ENCODE data around the gene TUBB4A. TPM values are rescaled to one million over a fixed set of nuclear protein-coding genes. Genes with fewer than 3 reads are reported as not detected.
"Not testable (repeated sequence)": the region's sequence is repeated elsewhere in the genome, so short reads cannot be mapped to it uniquely, and the experiment has no call there.

TUBB4A gene
- total RNA-seq = 1 to 10 TPM in 3 of 4 donors, under 1 TPM in 1; 0.45 to 7.4 (median 2.7) TPM
- 2.2 TPM for polyA plus RNA-seq
- long read RNA-seq, donor 1, partial matches to known transcripts = 0 of 3 reads
- long read RNA-seq, donor 1, other reads (novel, unspliced or antisense) = 0 of 3 reads
- long read RNA-seq, donor 2, transcript TUBB4A-201 (4 exons, 2,552 nt) = major isoform, 12 of 13 reads
- long read RNA-seq, donor 2, partial matches to known transcripts = 0 of 13 reads
- long read RNA-seq, donor 2, other reads (novel, unspliced or antisense) = 1 of 13 reads
- long read RNA-seq, donor 3 = 0 reads
- long read RNA-seq, donor 4, partial matches to known transcripts = 0 of 2 reads
- long read RNA-seq, donor 4, other reads (novel, unspliced or antisense) = 0 of 2 reads

DNA sequence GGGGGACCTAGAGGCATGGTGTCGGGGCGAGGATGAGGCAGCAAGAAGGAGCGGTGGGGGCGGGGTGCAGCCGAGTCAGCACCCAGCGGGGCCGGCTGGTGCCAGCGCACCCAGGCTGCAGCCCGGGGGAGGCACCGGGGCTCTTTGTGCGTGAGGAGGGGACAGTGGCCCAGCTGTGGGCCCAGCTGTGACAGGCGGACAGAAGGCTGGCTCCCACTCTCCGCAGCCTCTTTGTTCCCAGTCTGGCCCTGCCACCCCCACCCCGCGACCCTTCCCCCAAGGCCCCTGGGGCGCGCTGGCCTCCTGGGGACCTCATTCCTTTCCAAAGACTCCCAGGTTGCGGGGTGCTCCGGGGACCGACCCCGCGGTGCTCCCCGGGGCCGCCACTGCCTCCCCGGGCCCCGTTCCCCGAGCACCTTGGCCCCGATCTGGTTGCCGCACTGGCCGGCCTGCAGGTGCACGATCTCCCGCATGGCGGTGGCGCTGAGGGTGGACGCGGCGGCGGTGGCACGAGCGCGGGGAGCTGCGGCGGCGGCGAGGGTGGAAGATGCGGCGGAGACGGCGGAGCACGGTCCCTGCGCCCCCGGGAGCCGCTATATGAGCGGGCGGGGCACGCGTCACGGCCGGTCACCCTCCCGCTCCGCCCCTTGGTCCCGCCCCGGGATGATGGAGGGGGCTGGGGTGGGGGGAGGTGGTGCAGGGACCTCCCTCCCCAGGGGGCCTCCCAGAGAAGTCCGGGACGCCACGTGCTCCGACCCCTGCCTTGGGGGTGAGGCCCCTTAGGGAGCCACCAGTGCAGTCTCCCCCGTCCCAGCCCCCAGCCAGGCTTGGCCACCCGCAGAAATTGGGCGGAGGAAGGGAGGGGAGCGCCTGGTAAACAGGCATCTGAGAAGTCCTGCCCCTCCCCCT lies at the start of gene TUBB4A:
TUBB4A (minus strand) TSS at position 570 of the 909 bp plus-strand sequence; CDS start at position 473, 97 bp downstream.
- Histone ChIP-seq H3K9me3 (ENCODE audit: control insufficient read depth, low read length) (no peaks in the 10 kb centered on the region), H3K27ac (ENCODE audit: low read length) (no peak within 1 kb of the TSS), H3K4me3 (ENCODE audit: low read length) (peak within 1 kb of the TSS; percentile 42), H3K27me3 (ENCODE audit: control insufficient read depth, insufficient read depth) (no peaks in the 10 kb centered on the region), H3K4me1 (ENCODE audit: control insufficient read depth, insufficient read depth, low read length) (no peaks in the 10 kb centered on the region)
- 1% methylated on average over 71 of the region's 71 CpGs for WGBS
- DNase-seq = peak in 1 of 3 donors; percentile 63
- intact Hi-C loops (cut with DNase I) = no loop called here
- peak; percentile 60 to 65 for ATAC-seq

DNA sequence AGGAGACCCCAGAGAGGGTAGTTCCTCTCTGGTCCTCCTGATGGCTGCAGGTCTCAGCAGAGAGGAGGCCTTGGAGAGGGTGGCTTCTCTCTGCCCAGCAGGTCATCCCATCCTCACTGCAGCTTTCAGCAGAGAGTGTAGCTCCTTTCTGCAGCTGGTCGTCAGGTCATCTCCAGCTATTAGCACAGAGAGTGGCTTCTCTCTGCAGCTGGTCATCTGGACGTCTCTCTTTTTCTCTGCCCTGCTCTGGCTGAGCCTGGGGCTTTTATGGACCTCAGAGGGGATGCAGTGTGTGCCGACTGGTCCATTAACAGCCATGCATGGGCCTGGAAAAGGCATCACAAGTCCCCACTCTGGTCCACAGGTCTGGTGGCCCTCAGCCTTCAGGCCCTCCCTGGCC lies 49.0 kb upstream of the TUBB4A start:
- no peaks in the 10 kb centered on the region for H3K9me3 ChIP-seq (ENCODE audit: control insufficient read depth, low read length)
- WGBS = 83% methylated on average over 3 of the region's 3 CpGs
- no peaks in the 10 kb centered on the region for H3K27me3 ChIP-seq (ENCODE audit: control insufficient read depth, insufficient read depth)
- ATAC-seq (no peak), DNase-seq (no peak)
- H3K4me1 ChIP-seq (ENCODE audit: control insufficient read depth, insufficient read depth, low read length) = no peaks in the 10 kb centered on the region
- no peak overlapping the region for H3K4me3 ChIP-seq (ENCODE audit: low read length)
- no peak overlapping the region for H3K27ac ChIP-seq (ENCODE audit: low read length)
- intact Hi-C loops (cut with DNase I) = no loop called here

DNA sequence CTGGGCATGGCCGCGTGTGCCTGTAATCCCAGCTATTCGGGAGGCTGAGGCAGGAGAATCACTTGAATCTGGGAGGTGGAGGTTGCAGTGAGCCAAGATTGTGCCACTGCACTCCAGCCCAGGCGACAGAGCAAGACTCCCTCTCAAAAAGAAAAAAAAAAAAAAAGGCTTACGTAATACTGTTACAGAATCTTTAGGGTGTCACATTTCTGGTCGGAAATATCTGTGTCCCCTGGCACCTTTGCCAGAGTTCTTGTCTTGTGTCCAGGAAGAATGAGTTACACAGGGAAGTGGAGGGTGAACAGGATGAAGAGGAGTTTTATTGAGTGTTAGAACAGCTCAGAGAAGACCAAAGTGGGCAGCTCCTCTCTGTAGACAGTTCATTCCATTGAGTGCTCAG lies 48.6 kb upstream of the TUBB4A start:
- H3K4me3 ChIP-seq (ENCODE audit: low read length); ATAC-seq; H3K4me1 ChIP-seq (ENCODE audit: control insufficient read depth, insufficient read depth, low read length); H3K9me3 ChIP-seq (ENCODE audit: control insufficient read depth, low read length); intact Hi-C loops (cut with DNase I); H3K27me3 ChIP-seq (ENCODE audit: control insufficient read depth, insufficient read depth); H3K27ac ChIP-seq (ENCODE audit: low read length); DNase-seq: not testable (repeated sequence)
- WGBS = 83% methylated on average over 6 of the region's 6 CpGs

DNA sequence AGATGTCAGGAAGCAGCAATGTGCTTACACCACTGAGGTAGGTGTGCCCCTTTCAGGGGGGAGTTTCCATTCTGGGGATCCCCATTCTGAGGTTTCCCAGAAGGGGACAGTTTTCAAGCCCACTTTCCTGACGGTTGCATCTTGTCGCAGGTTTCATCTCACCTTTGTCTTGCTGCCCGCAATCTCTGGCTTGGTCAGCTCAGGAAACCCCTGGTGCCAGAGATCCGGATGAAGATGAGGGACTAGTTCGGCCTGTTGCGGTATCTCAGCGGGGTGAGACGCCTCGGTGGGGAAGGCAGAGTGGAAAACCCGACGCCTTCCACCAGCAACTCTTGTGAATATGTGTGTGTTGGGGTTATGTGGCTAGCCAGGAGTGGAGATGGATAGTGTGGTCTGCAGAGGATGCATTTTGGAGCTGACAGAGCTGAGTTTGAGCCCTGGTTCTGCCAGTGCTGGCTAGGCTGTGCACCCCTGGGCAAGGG lies 41.8 kb upstream of the TUBB4A start:
- intact Hi-C loops (cut with DNase I) = no loop called here
- Histone ChIP-seq H3K9me3 (ENCODE audit: control insufficient read depth, low read length) (no peaks in the 10 kb centered on the region), H3K27me3 (ENCODE audit: control insufficient read depth, insufficient read depth) (no peaks in the 10 kb centered on the region), H3K4me3 (ENCODE audit: low read length) (no peak overlapping the region), H3K27ac (ENCODE audit: low read length) (no peak overlapping the region), H3K4me1 (ENCODE audit: control insufficient read depth, insufficient read depth, low read length) (no peaks in the 10 kb centered on the region)
- ATAC-seq (no peak), DNase-seq (no peak)
- whole genome bisulfite sequencing = 70% methylated on average over 11 of the region's 11 CpGs

DNA sequence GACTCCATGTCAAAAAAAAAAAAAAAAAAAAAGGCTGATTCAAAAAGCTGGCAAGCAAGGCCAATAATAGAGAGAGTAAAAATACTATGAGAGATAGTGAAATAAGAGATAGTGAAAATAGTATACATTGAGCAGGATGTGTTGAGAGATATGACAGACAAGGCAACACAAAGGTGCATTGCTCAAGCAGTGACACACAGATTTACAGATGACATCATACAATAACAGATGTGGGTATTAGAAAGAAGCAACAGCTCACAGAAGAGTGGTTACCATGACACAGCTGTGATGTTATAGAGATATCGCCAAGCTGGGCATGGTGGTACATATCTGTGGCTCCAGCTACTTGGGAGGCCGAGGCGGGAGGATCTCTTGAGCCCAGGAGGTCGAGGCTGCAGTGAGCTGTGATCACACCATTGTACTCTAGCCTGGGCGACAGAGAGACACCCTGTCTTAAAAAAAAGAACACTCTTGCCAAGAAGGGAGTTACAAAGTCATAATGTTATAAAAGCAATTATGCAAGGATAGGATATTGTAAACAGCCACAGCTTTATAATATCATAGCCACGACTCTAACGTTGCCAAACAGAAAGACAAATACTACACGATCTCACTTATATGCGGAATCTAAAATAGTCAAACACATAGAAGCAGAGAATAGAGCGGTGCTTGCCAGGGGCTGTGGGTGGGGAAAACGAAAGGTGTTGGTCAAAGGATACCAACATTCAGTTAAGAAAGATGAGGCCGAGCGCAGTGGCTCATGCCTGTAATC lies 39.0 kb upstream of the TUBB4A start:
- H3K27ac ChIP-seq (ENCODE audit: low read length) = no peak overlapping the region
- H3K4me1 ChIP-seq (ENCODE audit: control insufficient read depth, insufficient read depth, low read length) = no peaks in the 10 kb centered on the region
- intact Hi-C loops (cut with DNase I) = no loop called here
- ATAC-seq (no peak), DNase-seq (no peak)
- no peaks in the 10 kb centered on the region for H3K27me3 ChIP-seq (ENCODE audit: control insufficient read depth, insufficient read depth)
- WGBS = 78% methylated on average over 13 of the region's 13 CpGs
- no peak overlapping the region for H3K4me3 ChIP-seq (ENCODE audit: low read length)
- no peaks in the 10 kb centered on the region for H3K9me3 ChIP-seq (ENCODE audit: control insufficient read depth, low read length)

DNA sequence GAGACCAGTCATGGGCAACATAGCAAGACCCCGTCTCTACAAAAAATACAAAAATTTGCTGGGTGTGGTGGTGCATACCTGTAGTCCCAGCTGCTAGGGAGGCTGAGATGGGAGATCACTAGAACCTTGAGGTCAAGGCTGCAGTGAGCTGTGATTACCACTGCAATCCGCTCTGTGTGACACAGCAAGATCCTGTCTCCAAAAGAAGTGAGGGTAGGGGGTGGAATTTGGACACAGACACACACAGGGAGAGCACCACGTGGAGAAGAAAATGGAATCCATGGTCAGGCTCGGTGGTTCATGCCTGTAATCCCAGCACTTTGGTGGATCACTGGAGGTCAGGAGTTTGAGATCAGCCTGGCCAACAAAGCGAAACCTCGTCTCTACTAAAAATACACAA lies 37.4 kb upstream of the TUBB4A start:
- H3K4me3 ChIP-seq (ENCODE audit: low read length) = no peak overlapping the region
- no peak overlapping the region for H3K27ac ChIP-seq (ENCODE audit: low read length)
- H3K27me3 ChIP-seq (ENCODE audit: control insufficient read depth, insufficient read depth) = no peaks in the 10 kb centered on the region
- DNase-seq (no peak), ATAC-seq (no peak)
- intact Hi-C loops (cut with DNase I) = no loop called here
- 87% methylated on average over 6 of the region's 6 CpGs for WGBS
- H3K9me3 ChIP-seq (ENCODE audit: control insufficient read depth, low read length) = no peaks in the 10 kb centered on the region
- H3K4me1 ChIP-seq (ENCODE audit: control insufficient read depth, insufficient read depth, low read length) = no peaks in the 10 kb centered on the region

DNA sequence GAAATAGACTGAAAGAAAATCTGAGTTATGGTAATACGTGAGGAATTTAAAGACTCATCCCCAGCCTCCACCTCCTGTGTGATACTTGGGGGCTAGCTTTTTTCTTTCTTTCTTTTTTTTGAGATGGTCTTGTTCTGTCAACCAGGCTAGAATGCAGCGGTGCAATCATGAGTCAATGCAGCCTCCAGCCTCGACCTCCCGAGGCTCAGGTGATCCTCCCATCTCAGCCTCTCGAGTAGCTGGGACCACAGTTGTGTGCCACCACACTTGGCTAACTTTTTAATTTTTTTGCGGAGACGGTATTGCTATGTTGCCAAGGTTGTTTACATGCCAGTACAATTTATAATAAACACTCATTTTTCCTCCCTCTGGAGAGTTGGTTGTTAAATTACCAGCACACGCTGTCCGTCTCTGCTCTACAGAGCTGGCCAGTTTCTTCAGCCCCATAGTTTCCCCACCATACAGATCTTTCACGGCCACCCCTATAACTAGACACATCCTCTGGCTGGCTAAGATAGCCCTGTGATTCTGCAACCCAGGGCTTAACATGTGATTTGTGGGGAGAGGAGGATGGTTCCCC lies 33.5 kb upstream of the TUBB4A start:
- H3K27me3 ChIP-seq (ENCODE audit: control insufficient read depth, insufficient read depth) = no peaks in the 10 kb centered on the region
- no peak for ATAC-seq
- no peak overlapping the region for H3K4me3 ChIP-seq (ENCODE audit: low read length)
- no peaks in the 10 kb centered on the region for H3K9me3 ChIP-seq (ENCODE audit: control insufficient read depth, low read length)
- no peak for DNase-seq
- intact Hi-C loops (cut with DNase I) = no loop called here
- H3K27ac ChIP-seq (ENCODE audit: low read length) = no peak overlapping the region
- WGBS = 92% methylated on average over 10 of the region's 10 CpGs
- no peaks in the 10 kb centered on the region for H3K4me1 ChIP-seq (ENCODE audit: control insufficient read depth, insufficient read depth, low read length)

DNA sequence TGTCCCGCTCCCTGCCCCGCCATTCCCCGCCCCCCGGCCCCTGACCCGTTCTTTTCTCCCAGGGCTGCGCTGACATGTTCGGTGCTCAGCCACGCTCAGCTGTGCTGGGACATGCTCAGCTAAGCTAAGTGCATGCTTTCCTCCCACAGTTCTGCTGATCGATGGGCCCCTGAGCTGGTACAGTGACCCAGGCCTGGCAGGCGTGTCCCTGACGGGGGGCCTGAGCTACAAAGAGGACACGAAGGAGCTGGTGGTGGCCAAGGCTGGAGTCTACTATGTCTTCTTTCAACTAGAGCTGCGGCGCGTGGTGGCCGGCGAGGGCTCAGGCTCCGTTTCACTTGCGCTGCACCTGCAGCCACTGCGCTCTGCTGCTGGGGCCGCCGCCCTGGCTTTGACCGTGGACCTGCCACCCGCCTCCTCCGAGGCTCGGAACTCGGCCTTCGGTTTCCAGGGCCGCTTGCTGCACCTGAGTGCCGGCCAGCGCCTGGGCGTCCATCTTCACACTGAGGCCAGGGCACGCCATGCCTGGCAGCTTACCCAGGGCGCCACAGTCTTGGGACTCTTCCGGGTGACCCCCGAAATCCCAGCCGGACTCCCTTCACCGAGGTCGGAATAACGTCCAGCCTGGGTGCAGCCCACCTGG lies 32.5 kb upstream of the TUBB4A start:
- Histone ChIP-seq H3K27ac (ENCODE audit: low read length) (no peak overlapping the region), H3K4me1 (ENCODE audit: control insufficient read depth, insufficient read depth, low read length) (peaks cover 2% of the 10 kb centered on the region), H3K27me3 (ENCODE audit: control insufficient read depth, insufficient read depth) (no peaks in the 10 kb centered on the region), H3K4me3 (ENCODE audit: low read length) (no peak overlapping the region), H3K9me3 (ENCODE audit: control insufficient read depth, low read length) (no peaks in the 10 kb centered on the region)
- 61% methylated on average over 40 of the region's 40 CpGs for WGBS
- intact Hi-C loops (cut with DNase I) = no loop called here
- ATAC-seq (no peak), DNase-seq (peak in 1 of 3 donors; percentile 49)

DNA sequence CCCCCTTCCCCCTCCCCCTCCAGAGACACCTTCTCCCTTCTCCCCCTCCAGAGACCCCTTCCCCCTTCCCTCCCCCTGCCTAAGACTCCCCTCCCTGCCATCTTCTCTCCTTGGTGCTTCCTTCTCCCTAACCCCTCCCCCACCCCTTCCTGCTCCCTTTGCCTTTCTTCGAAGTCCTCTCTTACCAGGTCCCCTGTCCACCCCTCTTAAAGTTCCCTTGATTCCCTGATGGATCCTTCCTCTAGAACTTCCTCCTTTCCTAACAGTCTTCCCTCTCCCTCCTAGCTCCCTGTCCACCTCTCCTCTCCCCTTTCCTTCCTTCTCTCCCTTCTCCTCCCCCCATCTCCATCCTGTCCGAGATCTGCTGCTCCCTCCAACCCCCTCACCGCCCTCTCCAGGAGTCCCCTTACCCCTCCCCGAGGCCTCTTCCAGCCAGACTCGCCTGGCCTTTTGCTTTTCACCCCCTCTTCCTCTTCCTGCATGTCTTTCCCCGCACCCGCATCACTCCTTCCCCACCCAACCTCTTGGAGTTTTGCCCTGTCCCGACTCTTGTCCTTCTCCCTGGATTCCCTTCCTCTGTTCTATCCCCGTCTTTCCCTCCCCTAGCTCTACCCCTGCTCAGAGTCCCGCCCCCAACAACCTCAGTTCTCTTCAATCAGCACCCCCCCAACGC lies 31.8 kb upstream of the TUBB4A start:
- intact Hi-C loops (cut with DNase I) = no loop called here
- no peak for ATAC-seq
- Histone ChIP-seq H3K4me3 (ENCODE audit: low read length) (no peak overlapping the region), H3K27me3 (ENCODE audit: control insufficient read depth, insufficient read depth) (no peaks in the 10 kb centered on the region), H3K27ac (ENCODE audit: low read length) (no peak overlapping the region), H3K9me3 (ENCODE audit: control insufficient read depth, low read length) (no peaks in the 10 kb centered on the region), H3K4me1 (ENCODE audit: control insufficient read depth, insufficient read depth, low read length) (peaks cover 2% of the 10 kb centered on the region)
- WGBS = 21% methylated on average over 11 of the region's 11 CpGs
- DNase-seq = no peak

DNA sequence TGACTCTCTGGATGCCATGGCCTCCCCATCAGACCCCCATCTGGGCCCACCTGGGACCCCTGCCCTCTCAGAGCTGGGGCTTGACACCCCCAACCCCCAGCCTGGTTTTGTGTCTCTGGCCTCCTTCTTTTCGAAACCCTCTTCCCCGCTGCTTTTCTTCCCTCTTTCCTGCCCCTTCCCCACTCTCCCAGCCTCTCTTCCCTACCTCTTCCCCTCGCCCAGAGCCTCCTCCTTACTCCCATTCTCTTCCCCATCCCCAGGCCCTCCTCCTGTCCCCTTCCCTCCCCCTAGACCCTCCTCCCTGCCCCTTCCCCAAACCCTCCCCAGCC lies 30.9 kb upstream of the TUBB4A start:
- intact Hi-C loops (cut with DNase I) = no loop called here
- DNase-seq = no peak
- Histone ChIP-seq H3K27me3 (ENCODE audit: control insufficient read depth, insufficient read depth) (no peaks in the 10 kb centered on the region), H3K4me3 (ENCODE audit: low read length) (no peak overlapping the region), H3K27ac (ENCODE audit: low read length) (no peak overlapping the region), H3K4me1 (ENCODE audit: control insufficient read depth, insufficient read depth, low read length) (peaks cover 2% of the 10 kb centered on the region), H3K9me3 (ENCODE audit: control insufficient read depth, low read length) (no peaks in the 10 kb centered on the region)
- 50% methylated on average over 3 of the region's 3 CpGs for WGBS
- no peak for ATAC-seq
